ENCODE measurements around the gene CP. TPM values are rescaled to one million over a fixed set of nuclear protein-coding genes. Genes with fewer than 3 reads are reported as not detected.
"Not testable (repeated sequence)": the region's sequence is repeated elsewhere in the genome, so short reads cannot be mapped to it uniquely, and the experiment has no call there.

The CP gene
- total RNA-seq, 1 donor from 2014 or later, result 48.9 TPM

GRCh38 chr3:149197669-149198068 lies 24.0 kb downstream of the CP start:
- H3K36me3 ChIP-seq, result no peaks in the 10 kb centered on the region
- H3K4me3 ChIP-seq, result no peak overlapping the region
- H3K4me1 ChIP-seq, result peaks cover 7% of the 10 kb centered on the region
- H3K27me3 ChIP-seq (ENCODE audit: low read depth), result no peaks in the 10 kb centered on the region
- no peak for DNase-seq
- H3K9me3 ChIP-seq, result no peaks in the 10 kb centered on the region
- TF ChIP-seq, protein P1, sequence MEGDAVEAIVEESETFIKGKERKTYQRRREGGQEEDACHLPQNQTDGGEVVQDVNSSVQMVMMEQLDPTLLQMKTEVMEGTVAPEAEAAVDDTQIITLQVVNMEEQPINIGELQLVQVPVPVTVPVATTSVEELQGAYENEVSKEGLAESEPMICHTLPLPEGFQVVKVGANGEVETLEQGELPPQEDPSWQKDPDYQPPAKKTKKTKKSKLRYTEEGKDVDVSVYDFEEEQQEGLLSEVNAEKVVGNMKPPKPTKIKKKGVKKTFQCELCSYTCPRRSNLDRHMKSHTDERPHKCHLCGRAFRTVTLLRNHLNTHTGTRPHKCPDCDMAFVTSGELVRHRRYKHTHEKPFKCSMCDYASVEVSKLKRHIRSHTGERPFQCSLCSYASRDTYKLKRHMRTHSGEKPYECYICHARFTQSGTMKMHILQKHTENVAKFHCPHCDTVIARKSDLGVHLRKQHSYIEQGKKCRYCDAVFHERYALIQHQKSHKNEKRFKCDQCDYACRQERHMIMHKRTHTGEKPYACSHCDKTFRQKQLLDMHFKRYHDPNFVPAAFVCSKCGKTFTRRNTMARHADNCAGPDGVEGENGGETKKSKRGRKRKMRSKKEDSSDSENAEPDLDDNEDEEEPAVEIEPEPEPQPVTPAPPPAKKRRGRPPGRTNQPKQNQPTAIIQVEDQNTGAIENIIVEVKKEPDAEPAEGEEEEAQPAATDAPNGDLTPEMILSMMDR (IDR thresholded peaks at IDR 0.05), result no peak
- no peak for ATAC-seq
- intact Hi-C loops (cut with DNase I), result no loop called here
- H3K27ac ChIP-seq, result no peak overlapping the region

- intact Hi-C loops (cut with DNase I), result not testable (repeated sequence)
Observed at GRCh38 chr3:149196805-149197592, 24.6 kb downstream of the CP start.

DNA sequence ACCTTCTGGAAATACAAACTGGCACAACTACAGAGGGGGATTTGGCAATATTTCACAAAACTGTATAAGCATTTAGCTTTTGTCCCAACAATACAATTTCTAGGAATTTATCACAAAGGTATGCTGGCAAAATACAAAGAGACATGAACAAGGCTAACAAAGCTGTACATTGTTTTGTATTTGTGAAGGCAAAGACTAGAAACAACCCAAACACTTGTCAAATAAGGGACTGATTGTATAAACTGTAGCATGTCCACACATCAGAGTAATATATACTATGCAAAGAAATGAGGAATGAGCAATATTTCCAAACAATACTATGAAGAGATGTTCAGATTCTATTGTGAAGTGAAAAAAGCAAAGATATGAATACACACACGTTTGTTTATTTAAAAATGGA lies 26.4 kb downstream of the CP start:
- DNase-seq (no peak), ATAC-seq (no peak)
- Histone ChIP-seq H3K9me3 (no peaks in the 10 kb centered on the region), H3K4me1 (peaks cover 7% of the 10 kb centered on the region), H3K4me3 (no peak overlapping the region), H3K27me3 (ENCODE audit: low read depth) (no peaks in the 10 kb centered on the region), H3K27ac (no peak overlapping the region), H3K36me3 (no peaks in the 10 kb centered on the region)
- TF ChIP-seq, protein P1 (IDR thresholded peaks at IDR 0.05), result no peak
- intact Hi-C loops (cut with DNase I), result no loop called here

More at GRCh38 chr3:149196805-149197592, 24.6 kb downstream of the CP start:
- not testable (repeated sequence) for H3K27ac ChIP-seq; H3K4me1 ChIP-seq; DNase-seq; H3K9me3 ChIP-seq; H3K36me3 ChIP-seq; H3K4me3 ChIP-seq; ATAC-seq; H3K27me3 ChIP-seq (ENCODE audit: low read depth)

- Histone ChIP-seq H3K4me1 (no peaks in the 10 kb centered on the region), H3K36me3 (no peaks in the 10 kb centered on the region), H3K4me3 (no peak overlapping the region), H3K9me3 (no peaks in the 10 kb centered on the region), H3K27ac (no peak overlapping the region), H3K27me3 (ENCODE audit: low read depth) (no peaks in the 10 kb centered on the region)
- no peak for ATAC-seq
- no peak for DNase-seq
- intact Hi-C loops (cut with DNase I), result no loop called here
- TF ChIP-seq, protein P1 (IDR thresholded peaks at IDR 0.05), result no peak
Observed at GRCh38 chr3:149188494-149188893, 33.1 kb downstream of the CP start.

DNA sequence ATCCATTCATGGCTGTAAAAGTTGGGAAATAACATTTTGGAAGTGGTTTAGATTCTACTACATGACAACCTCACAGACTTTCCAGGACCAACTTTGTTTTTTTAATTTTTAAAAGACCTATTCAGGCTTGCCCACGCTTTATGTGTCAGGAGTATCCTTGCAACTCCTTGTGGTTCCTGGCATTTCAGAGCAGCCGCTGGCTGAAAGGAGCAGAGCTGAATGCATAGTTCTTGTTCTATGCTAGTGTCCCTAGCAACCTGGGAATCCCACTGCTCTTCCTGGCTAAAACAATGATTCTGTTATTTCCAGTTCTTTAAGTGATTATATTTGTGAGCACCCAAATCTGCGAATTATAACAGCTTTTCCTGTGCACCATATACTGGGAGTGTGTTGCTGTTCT lies 34.9 kb downstream of the CP start:
- Histone ChIP-seq H3K9me3 (no peaks in the 10 kb centered on the region), H3K27ac (no peak overlapping the region), H3K36me3 (no peaks in the 10 kb centered on the region), H3K4me1 (no peaks in the 10 kb centered on the region), H3K4me3 (no peak overlapping the region), H3K27me3 (ENCODE audit: low read depth) (no peaks in the 10 kb centered on the region)
- no peak for DNase-seq
- intact Hi-C loops (cut with DNase I), result no loop called here
- TF ChIP-seq, protein P1 (IDR thresholded peaks at IDR 0.05), result no peak
- no peak for ATAC-seq

- Histone ChIP-seq H3K27ac (no peak overlapping the region), H3K27me3 (ENCODE audit: low read depth) (no peaks in the 10 kb centered on the region), H3K4me1 (no peaks in the 10 kb centered on the region), H3K4me3 (no peak overlapping the region), H3K36me3 (no peaks in the 10 kb centered on the region), H3K9me3 (no peaks in the 10 kb centered on the region)
- ATAC-seq (no peak), DNase-seq (no peak)
- intact Hi-C loops (cut with DNase I), result no loop called here
- TF ChIP-seq, protein P1 (IDR thresholded peaks at IDR 0.05), result no peak
Observed at GRCh38 chr3:149186219-149186618, 35.4 kb downstream of the CP start.

All from lower lobe of right lung (tissue), 2 donors.